ENCODE results near the gene PICALM.

The PICALM gene

DNA sequence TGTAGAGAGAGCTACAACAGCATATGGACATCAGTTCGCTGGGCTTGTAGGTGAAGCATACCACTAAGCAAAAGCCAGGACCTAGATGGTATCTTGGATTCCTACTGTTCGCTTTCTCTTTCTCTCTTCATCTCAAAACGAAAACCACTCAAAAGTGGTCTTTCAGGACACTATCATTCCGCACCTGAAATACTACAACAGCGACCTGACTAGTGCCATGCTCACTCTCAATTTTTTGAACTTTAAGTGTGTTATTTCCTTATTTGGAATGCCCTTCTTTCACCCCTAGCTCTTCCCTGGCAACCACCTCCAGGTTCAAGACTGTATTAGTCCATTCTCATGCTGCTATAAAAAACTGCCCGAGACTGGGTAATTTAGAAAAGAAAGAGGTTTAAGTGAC is 154.5 kb downstream of the PICALM start:
- peaks cover 4% of the 10 kb centered on the region in 2 donors for H3K9me3 Mint-ChIP-seq
- no peak for DNase-seq
- ATAC-seq (replicated peaks), result no peak

DNA sequence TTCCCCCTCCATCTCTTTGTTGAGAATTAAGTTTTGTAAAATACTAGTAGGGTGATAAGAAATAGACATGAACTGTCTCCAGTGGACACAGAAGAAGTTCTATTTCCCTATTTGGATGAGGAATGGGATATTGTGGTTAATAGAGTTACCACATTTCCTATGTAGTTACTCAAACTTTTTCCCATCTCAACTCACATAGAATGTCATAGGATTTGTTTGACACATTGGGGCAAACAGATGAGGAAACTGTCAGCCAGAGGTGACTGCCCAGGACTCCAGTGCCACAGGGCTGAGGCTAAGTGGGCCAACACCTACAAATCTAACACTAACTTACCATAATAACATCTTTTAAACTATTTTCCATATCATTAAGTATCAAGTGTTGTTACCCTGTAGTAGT is 155.4 kb downstream of the PICALM start:
- Mint-ChIP-seq H3K27ac (no peak overlapping the region), H3K4me3 (no peak overlapping the region), H3K36me3 (no peaks in the 10 kb centered on the region), H3K27me3 (peaks cover 7 to 11% of the 10 kb centered on the region in 2 donors), H3K4me1 (no peaks in the 10 kb centered on the region), H3K9me3 (peaks cover 4% of the 10 kb centered on the region in 2 donors)
- ATAC-seq (replicated peaks) (no peak), DNase-seq (no peak)

More for the DNA sequence above, 154.5 kb downstream of the PICALM start:
- Mint-ChIP-seq H3K4me3 (no peak overlapping the region), H3K27ac (no peak overlapping the region), H3K27me3 (peaks cover 7 to 11% of the 10 kb centered on the region in 2 donors), H3K36me3 (no peaks in the 10 kb centered on the region), H3K4me1 (no peaks in the 10 kb centered on the region)

DNA sequence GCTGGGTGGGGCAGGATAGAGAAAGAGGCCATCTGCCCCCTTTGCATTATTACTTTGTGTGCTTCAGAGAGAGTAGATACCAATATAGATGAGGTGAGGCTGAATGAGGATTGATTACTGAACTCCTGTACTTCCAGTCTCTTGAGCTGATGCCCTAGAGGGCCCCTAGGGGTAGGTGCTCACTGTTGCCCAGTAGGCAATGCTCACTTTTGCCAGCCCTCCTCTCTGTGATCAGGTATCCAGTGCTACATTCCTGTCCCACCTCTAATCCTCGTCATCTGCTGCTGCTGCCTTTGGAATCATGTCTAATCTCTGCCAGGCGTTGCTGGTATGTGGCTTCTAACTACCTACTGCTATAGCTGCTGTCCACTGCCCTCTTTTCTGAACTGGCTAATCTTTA is 156.5 kb downstream of the PICALM start:
- ATAC-seq (replicated peaks) (no peak), DNase-seq (no peak)
- peaks cover 7 to 11% of the 10 kb centered on the region in 2 donors for H3K27me3 Mint-ChIP-seq
- H3K4me3 Mint-ChIP-seq, result no peak overlapping the region
- H3K4me1 Mint-ChIP-seq, result no peaks in the 10 kb centered on the region
- H3K36me3 Mint-ChIP-seq, result no peaks in the 10 kb centered on the region
- H3K9me3 Mint-ChIP-seq, result peaks cover 4% of the 10 kb centered on the region in 2 donors
- H3K27ac Mint-ChIP-seq, result no peak overlapping the region
